GM23338 (cell line): ENCODE data around the gene FBXO31. TPM values are rescaled to one million over a fixed set of nuclear protein-coding genes. Genes with fewer than 3 reads are reported as not detected.

Experiments used
- ATAC-seq: fragments of 200-7000 bp; cut with Tn5 transposase; 3 replicates; pipeline ENCODE4 v1.9.1; 2020
- DNase-seq: peaks from one replicate; pipeline ENCODE4 v3.0.0-alpha.2; 2015; ENCODE audit warnings: low spot score
- H2AFZ ChIP-seq: fragments of 200-600 bp; sonication (generic); 2 replicates; pipeline ENCODE4 v1.8.0; 2016; ENCODE audit warnings: antibody characterized with exemption, mild to moderate bottlenecking, moderate library complexity
- H3F3A ChIP-seq: fragments of 200-600 bp; sonication (generic); replicated peaks from 2 replicates; pipeline ENCODE4 v1.8.0; 2017; ENCODE audit warnings: antibody characterized with exemption, mixed run types, low read depth
- H3K27ac ChIP-seq: fragments of 200-600 bp; sonication (generic); 2 replicates; pipeline ENCODE4 v1.6.1; 2016; ENCODE audit warnings: low read depth
- H3K27me3 ChIP-seq: fragments of 200-600 bp; sonication (generic); 2 replicates; pipeline ENCODE4 v1.8.0; 2016; ENCODE audit warnings: mild to moderate bottlenecking, mixed run types, moderate library complexity; ENCODE audit not compliant: insufficient read depth
- H3K36me3 ChIP-seq: fragments of 200-600 bp; sonication (generic); 2 replicates; pipeline ENCODE4 v1.8.0; 2016; ENCODE audit warnings: mild to moderate bottlenecking; ENCODE audit not compliant: insufficient read depth
- H3K4me1 ChIP-seq: fragments of 200-600 bp; sonication (generic); 2 replicates; pipeline ENCODE4 v1.8.0; 2016; ENCODE audit warnings: mild to moderate bottlenecking, moderate library complexity; ENCODE audit not compliant: insufficient read depth
- H3K4me2 ChIP-seq: fragments of 200-600 bp; sonication (generic); 2 replicates; pipeline ENCODE4 v1.7.1; 2017; ENCODE audit warnings: mixed run types
- H3K4me3 ChIP-seq: fragments of 200-600 bp; sonication (generic); 2 replicates; pipeline ENCODE4 v1.6.1; 2016; ENCODE audit warnings: mixed run types
- H3K79me2 ChIP-seq: fragments of 200-600 bp; sonication (generic); replicated peaks from 2 replicates; pipeline ENCODE4 v1.8.0; 2017; ENCODE audit warnings: mild to moderate bottlenecking; ENCODE audit not compliant: insufficient read depth
- H3K9me2 ChIP-seq: fragments of 200-600 bp; sonication (generic); 2 replicates; pipeline ENCODE4 v1.8.0; 2017; ENCODE audit not compliant: insufficient read depth
- H4K20me1 ChIP-seq: fragments of 200-600 bp; sonication (generic); replicated peaks from 2 replicates; pipeline ENCODE4 v1.8.0; 2017; ENCODE audit warnings: mild to moderate bottlenecking; ENCODE audit not compliant: insufficient read depth
- H3K27ac Mint-ChIP-seq: 2 replicates; pipeline ENCODE4 v1.8.0; 2020; ENCODE audit warnings: inconsistent platforms, mild to moderate bottlenecking, moderate library complexity, mixed read lengths
- H3K27me3 Mint-ChIP-seq: 3 replicates; pipeline ENCODE4 v1.8.0; 2022; ENCODE audit warnings: low read depth, mild to moderate bottlenecking, moderate library complexity, mixed read lengths, inconsistent platforms; ENCODE audit not compliant: insufficient read depth, poor library complexity
- H3K36me3 Mint-ChIP-seq: 3 replicates; pipeline ENCODE4 v1.8.0; 2021; ENCODE audit warnings: low read depth, mild to moderate bottlenecking, inconsistent platforms, moderate library complexity, mixed read lengths
- H3K4me1 Mint-ChIP-seq: 3 replicates; pipeline ENCODE4 v1.8.0; 2020; ENCODE audit warnings: mild to moderate bottlenecking, inconsistent platforms, mixed read lengths
- H3K4me3 Mint-ChIP-seq: 3 replicates; pipeline ENCODE4 v1.8.0; 2021; ENCODE audit warnings: moderate library complexity, mild to moderate bottlenecking, inconsistent platforms, mixed read lengths
- H3K9me3 Mint-ChIP-seq: 3 replicates; pipeline ENCODE4 v1.8.0; 2020; ENCODE audit warnings: moderate library complexity, mild to moderate bottlenecking, inconsistent platforms, mixed read lengths
- CTCF ChIP-seq, 2 experiments: fragments of 200-600 bp in 1 of 2; sonication (generic) in 1 of 2; conservative IDR thresholded peaks; 2 replicates each; pipeline versions ENCODE4 v1.5.1 to v1.6.1; 2016 to 2017; ENCODE audit warnings: antibody characterized with exemption in 2 of 2, low read depth in 2 of 2, mild to moderate bottlenecking in 2 of 2, moderate library complexity in 1 of 2
- ETS1 ChIP-seq: IDR thresholded peaks from 2 replicates; pipeline ENCODE4 v1.6.1; 2016; ENCODE audit warnings: antibody characterized with exemption
- EZH2phosphoT487 ChIP-seq: fragments of 200-600 bp; sonication (generic); IDR thresholded peaks from one replicate; pipeline ENCODE4 v1.8.1; 2018; ENCODE audit warnings: antibody characterized with exemption; ENCODE audit not compliant: unreplicated experiment
- NANOG ChIP-seq: IDR thresholded peaks from 2 replicates; pipeline ENCODE4 v1.6.1; 2016; ENCODE audit warnings: antibody characterized with exemption, borderline replicate concordance
- POLR2AphosphoS5 ChIP-seq: IDR thresholded peaks from 2 replicates; pipeline ENCODE4 v1.6.1; 2016; ENCODE audit warnings: antibody characterized with exemption, low read depth
- STAT1 ChIP-seq: IDR thresholded peaks from one replicate; pipeline ENCODE4 v1.6.1; 2016; ENCODE audit warnings: antibody characterized with exemption; ENCODE audit not compliant: unreplicated experiment
- ZNF462 ChIP-seq: fragments of 250-450 bp; sonication (Bioruptor Pico); IDR thresholded peaks from 2 replicates; pipeline ENCODE4 v1.5.0; 2020; ENCODE audit warnings: mild to moderate bottlenecking, moderate library complexity
- polyA plus RNA-seq: library from polyadenylated mRNA; unstranded; fragments of >200 nt; fragmentation: Nextera tagmentation; extraction: Ambion mirVana; gene quantifications from 2 replicates; pipeline ENCODE4 v1.2.1, GENCODE V29; 2016
- total RNA-seq: library from RNA; depleted of rRNA; stranded (reverse); fragments of >200 nt; shearing (Covaris generic); gene quantifications from 2 replicates; pipeline ENCODE4 v1.2.3, GENCODE V29; 2014

FBXO31 gene
- total and polyA plus RNA-seq, 2 experiments from 2014 or later: 7.0 to 23.8 TPM

- Histone ChIP-seq H3K27me3 (no peaks in the 10 kb centered on the region), H3K4me3 (peak overlapping the region; percentile 95), H4K20me1 (no peaks in the 10 kb centered on the region), H3F3A (peaks cover 8% of the 10 kb centered on the region), H3K27ac (peak overlapping the region; percentile 92), H3K4me1 (0 out of 2 replicates have a peak, but pooled peaks cover 8% of the 10 kb centered on the region), H3K9me2 (peaks cover 4% of the 10 kb centered on the region; the same call in 1 of the 2 replicates), H3K36me3 (no peaks in the 10 kb centered on the region), H2AFZ (peak overlapping the region; percentile 93), H3K79me2 (peaks cover 13% of the 10 kb centered on the region), H3K4me2 (peak overlapping the region; percentile 91)
- Mint-ChIP-seq H3K36me3 (peaks cover 4% of the 10 kb centered on the region; the same call in 1 of the 3 replicates), H3K27me3 (peaks cover 8% of the 10 kb centered on the region), H3K4me1 (peaks cover 6% of the 10 kb centered on the region), H3K4me3 (peak overlapping the region; percentile 96), H3K27ac (peak overlapping the region; percentile 98), H3K9me3 (peaks cover 5% of the 10 kb centered on the region)
- no peak for TF ChIP-seq STAT1
- TF ChIP-seq ETS1: no peak
- no peak for TF ChIP-seq EZH2phosphoT487
- no peak for TF ChIP-seq CTCF (conservative IDR thresholded peaks at IDR 0.05; ENCODE audit: low read depth in 2 of 2)
- no peak for TF ChIP-seq NANOG
- TF ChIP-seq POLR2AphosphoS5: no peak
- no peak for TF ChIP-seq ZNF462 (CRISPR knock-in tag)
- ATAC-seq (peak; percentile 23), DNase-seq (peak; percentile 47)
These were observed 65.6 kb downstream of the FBXO31 start for GRCh38 chr16:87317750-87318644.
